GM12891 (cell line): ENCODE measurements around the gene FGF14.

Experiments used
- DNase-seq: peaks from one replicate; pipeline ENCODE4 v3.0.0; 2011; ENCODE audit warnings: low spot score; ENCODE audit not compliant: insufficient read length
- FAIRE-seq: peaks from 2 replicates; lab custom pipeline; 2011; peaks lifted over from hg19 to GRCh38; lab: Jason Lieb, UNC
- PAX5 ChIP-seq: IDR thresholded peaks from 2 replicates; pipeline ENCODE4 v1.6.1; 2011; ENCODE audit warnings: low read length, moderate library complexity, mild to moderate bottlenecking; ENCODE audit not compliant: insufficient read depth, severe bottlenecking
- POLR2A ChIP-seq: IDR thresholded peaks from 2 replicates; pipeline ENCODE4 v1.6.1; 2011; ENCODE audit warnings: low read depth, low read length, control low read depth
- POLR2AphosphoS5 ChIP-seq: IDR thresholded peaks from 2 replicates; pipeline ENCODE4 v1.6.1; 2011; ENCODE audit warnings: low read depth, low read length, control low read depth
- POU2F2 ChIP-seq: IDR thresholded peaks from 2 replicates; pipeline ENCODE4 v1.6.1; 2011; ENCODE audit warnings: low read depth, mild to moderate bottlenecking, control low read depth, low read length, moderate library complexity
- SPI1 ChIP-seq: IDR thresholded peaks from 2 replicates; pipeline ENCODE4 v1.6.1; 2011; ENCODE audit warnings: low read depth, low read length, control low read depth
- TAF1 ChIP-seq: IDR thresholded peaks from 2 replicates; pipeline ENCODE4 v1.6.1; 2011; ENCODE audit warnings: low read depth, low read length, control low read depth

FGF14 gene

GRCh38 chr13:102226591-102226990 is 175.3 kb downstream of the FGF14 start:
- TF ChIP-seq TAF1 (no peak), POU2F2 (no peak), SPI1 (no peak), POLR2A (no peak), PAX5 (no peak), POLR2AphosphoS5 (no peak)
- FAIRE-seq: no peak

DNA sequence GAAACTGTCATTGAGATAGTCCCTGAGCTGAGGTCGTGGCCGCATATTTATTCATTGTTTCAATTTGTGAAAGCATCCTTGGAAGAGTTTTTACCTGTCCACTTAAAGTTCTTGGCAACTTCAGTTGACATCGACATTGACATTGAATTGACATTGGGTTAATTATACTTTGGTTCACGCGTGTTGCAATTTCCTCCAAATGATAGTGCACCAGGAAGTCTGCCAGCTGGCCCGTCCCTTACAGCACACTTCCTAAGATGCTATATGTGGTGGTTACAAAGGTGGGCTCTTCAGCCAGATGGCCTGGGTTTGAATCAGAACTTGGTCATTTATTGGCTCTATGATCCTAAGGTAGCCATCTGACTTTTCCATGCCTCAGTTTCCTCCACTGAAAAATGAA is 176.0 kb downstream of the FGF14 start:
- TF ChIP-seq POU2F2: no peak
- DNase-seq: no peak
- FAIRE-seq: no peak

More at GRCh38 chr13:102226591-102226990, 175.3 kb downstream of the FGF14 start:
- DNase-seq: no peak

DNA sequence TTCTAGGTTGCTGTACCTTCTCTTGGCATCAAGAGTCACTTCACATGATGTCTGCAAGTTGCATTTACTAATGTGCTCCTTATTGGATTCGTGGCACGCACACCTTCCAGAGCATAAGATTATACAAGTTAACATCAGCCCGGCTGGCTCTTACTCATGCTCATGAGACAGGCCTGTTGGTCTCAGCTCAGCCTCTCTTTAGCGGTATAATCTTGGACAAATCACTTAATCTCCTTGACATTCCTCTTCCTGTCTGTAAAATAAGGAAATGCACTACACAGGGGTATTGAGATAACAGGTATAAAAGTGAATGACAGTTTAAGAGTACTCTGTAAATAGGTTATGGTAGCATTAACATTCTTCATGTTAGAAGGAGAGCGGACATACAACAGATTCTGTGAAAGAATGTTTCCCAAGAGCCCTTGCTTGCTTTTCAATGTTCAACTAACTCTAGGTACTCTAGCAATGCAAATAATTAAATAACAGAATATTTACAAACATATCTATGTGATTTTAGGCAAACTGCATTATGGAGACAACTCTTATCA is 181.1 kb downstream of the FGF14 start:
- no peak for DNase-seq
- TF ChIP-seq TAF1 (no peak), POU2F2 (no peak), SPI1 (no peak), POLR2A (no peak), PAX5 (no peak), POLR2AphosphoS5 (no peak)
- no peak for FAIRE-seq

- TF ChIP-seq TAF1 (no peak), POLR2AphosphoS5 (no peak), POU2F2 (no peak), PAX5 (no peak)
- FAIRE-seq (no peak), DNase-seq (no peak)
These were observed 186.9 kb downstream of the FGF14 start for GRCh38 chr13:102214956-102215355.

- FAIRE-seq: no peak
- DNase-seq: no peak
- no peak for TF ChIP-seq TAF1
- TF ChIP-seq SPI1: no peak
- no peak for TF ChIP-seq POLR2AphosphoS5
These were observed 189.1 kb downstream of the FGF14 start for GRCh38 chr13:102212729-102213128.

GRCh38 chr13:102208347-102208746 is 193.5 kb downstream of the FGF14 start:
- no peak for TF ChIP-seq POU2F2
- DNase-seq: no peak
- peak; percentile 47 for FAIRE-seq

GRCh38 chr13:102207680-102208342 is 194.0 kb downstream of the FGF14 start:
- FAIRE-seq: no peak
- TF ChIP-seq PAX5 (no peak), POU2F2 (no peak), POLR2A (no peak), TAF1 (no peak), POLR2AphosphoS5 (no peak), SPI1 (no peak)
- no peak for DNase-seq

DNA sequence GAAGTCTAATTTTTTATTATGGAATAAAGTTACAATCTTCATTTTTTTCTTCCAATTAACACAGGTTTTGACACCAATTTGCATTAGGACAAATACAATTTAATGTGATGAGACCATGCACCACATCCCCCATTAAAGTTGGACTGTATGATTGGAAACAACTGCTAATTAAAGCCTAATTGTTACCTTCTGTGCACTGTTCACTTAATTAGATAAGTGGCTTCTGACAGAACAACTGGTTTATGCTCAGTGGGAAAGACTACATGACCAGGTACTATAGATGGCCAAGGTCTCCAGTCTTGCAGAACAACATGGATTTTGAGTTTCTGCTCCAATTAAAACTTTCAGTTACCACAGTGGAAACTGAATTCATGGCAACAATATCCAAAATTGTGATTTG is 198.1 kb downstream of the FGF14 start:
- TF ChIP-seq POU2F2: no peak
- no peak for TF ChIP-seq TAF1
- no peak for TF ChIP-seq PAX5
- no peak for TF ChIP-seq POLR2A
- TF ChIP-seq POLR2AphosphoS5: no peak
- TF ChIP-seq SPI1: no peak
- no peak for FAIRE-seq
- DNase-seq: no peak

GRCh38 chr13:102198418-102199311 is 203.2 kb downstream of the FGF14 start:
- TF ChIP-seq POLR2AphosphoS5: no peak
- no peak for TF ChIP-seq POU2F2
- no peak for TF ChIP-seq SPI1
- TF ChIP-seq PAX5: no peak
- no peak for TF ChIP-seq POLR2A
- TF ChIP-seq TAF1: no peak
- FAIRE-seq (no peak), DNase-seq (no peak)

DNA sequence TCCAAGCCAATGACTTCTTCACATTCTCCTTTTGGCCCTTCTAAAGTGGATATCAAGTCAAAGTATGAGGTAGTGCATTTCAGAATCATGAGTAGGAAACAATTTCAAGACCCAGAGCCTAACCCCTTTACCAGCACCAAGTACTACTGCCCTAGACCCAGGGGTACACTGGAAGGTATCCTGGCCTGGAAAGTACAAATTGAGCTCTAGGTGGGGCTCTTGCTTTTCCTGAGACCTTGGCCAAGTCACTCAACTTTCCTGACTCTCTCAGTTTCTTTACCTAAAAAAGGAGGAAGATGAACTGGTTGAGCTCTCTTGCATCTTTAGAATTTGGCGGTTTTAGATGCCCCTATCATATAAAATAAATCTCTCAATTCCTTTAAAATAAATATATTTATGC is 204.7 kb downstream of the FGF14 start:
- TF ChIP-seq POU2F2 (no peak), SPI1 (no peak), TAF1 (no peak), POLR2AphosphoS5 (no peak), POLR2A (no peak), PAX5 (no peak)
- DNase-seq: no peak
- no peak for FAIRE-seq
